HCT116 (cell line): ENCODE results near the gene LAMA1. TPM values are rescaled to one million over a fixed set of nuclear protein-coding genes. Genes with fewer than 3 reads are reported as not detected.

Experiments
- ATAC-seq: fragments of 200-7000 bp; cut with Tn5 transposase; 2 replicates; pipeline ENCODE4 v1.9.1; 2020; ENCODE audit warnings: mild to moderate bottlenecking, moderate library complexity
- BruUV-seq: library from RNA; stranded (reverse); fragments of 400-500 nt; replicated peaks from 2 replicates; lab custom pipeline; 2021; lab: Mats Ljungman, UMichigan
- CTCF ChIA-PET: fragments of 300-600 bp; sonication (Branson Sonifier 250); formaldehyde crosslinking; loops from one replicate; lab custom pipeline; 2021; ENCODE audit warnings: antibody characterized with exemption; lab: Charles Lee
- POLR2A ChIA-PET: fragments of 300-600, 350-600 bp; sonication (Branson Sonifier 250); formaldehyde crosslinking; loops from one replicate; lab custom pipeline; 2021; ENCODE audit warnings: antibody characterized with exemption; lab: Charles Lee
- RAD21 ChIA-PET, 2 experiments: fragments of 300-600 bp; sonication (Branson Sonifier 250); formaldehyde crosslinking; loops; one replicate each; lab custom pipeline; 2023; ENCODE audit warnings: low total read pairs in 2 of 2; ENCODE audit not compliant: uncharacterized antibody in 2 of 2, unreplicated experiment in 2 of 2, low non-redundant PET in 1 of 2; lab: Charles Lee
- DNase-seq: peaks from one replicate; pipeline ENCODE4 v3.0.0-alpha.2; 2010; ENCODE audit warnings: low read depth, low spot score
- H2AFZ ChIP-seq: fragments of 200-600 bp; shearing (Covaris generic), sonication (generic); 2 replicates; pipeline ENCODE4 v1.6.1; 2017; ENCODE audit warnings: low read depth, mixed run types, mixed read lengths, antibody characterized with exemption, low read length; ENCODE audit not compliant: poor library complexity, severe bottlenecking
- H3K27ac ChIP-seq: 2 replicates; pipeline ENCODE4 v1.5.1; 2012; ENCODE audit warnings: low read depth, low read length
- H3K27me3 ChIP-seq: fragments of 200-600 bp; sonication (generic); 2 replicates; pipeline ENCODE4 v1.6.1; 2016; ENCODE audit warnings: mixed run types, low read length, mixed read lengths; ENCODE audit not compliant: insufficient read depth
- H3K36me3 ChIP-seq, 2 experiments: fragments of 200-500 bp in 1 of 2; fragments of 200-600 bp in 1 of 2; sonication (Bioruptor generic) in 1 of 2; sonication (generic) in 1 of 2; 2 replicates each; pipeline versions ENCODE4 v1.5.1 to v1.6.1; 2014 to 2016; ENCODE audit warnings: low read length in 2 of 2, inconsistent platforms in 1 of 2, mixed read lengths in 1 of 2, mixed run types in 1 of 2; ENCODE audit not compliant: insufficient read depth in 2 of 2, control insufficient read depth in 1 of 2
- H3K4me1 ChIP-seq, 2 experiments: fragments of 200-600 bp in 1 of 2; sonication (generic) in 1 of 2; 2 replicates each; pipeline versions ENCODE4 v1.5.1 to v1.6.1; 2012 to 2017; ENCODE audit warnings: low read length in 2 of 2, inconsistent platforms in 1 of 2, mild to moderate bottlenecking in 1 of 2, mixed read lengths in 1 of 2, mixed run types in 1 of 2, moderate library complexity in 1 of 2; ENCODE audit not compliant: insufficient read depth in 2 of 2, control insufficient read depth in 1 of 2
- H3K4me2 ChIP-seq: fragments of 200-600 bp; sonication (generic); 2 replicates; pipeline ENCODE4 v1.6.1; 2017; ENCODE audit warnings: mixed run types, low read length, mixed read lengths
- H3K4me3 ChIP-seq, 2 experiments: fragments of 200-600 bp in 1 of 2; sonication (generic) in 1 of 2; replicated peaks in 1 of 2; 2 replicates each; pipeline ENCODE4 v1.5.1; 2011 to 2016; ENCODE audit warnings: low read length in 2 of 2, control low read depth in 1 of 2, low read depth in 1 of 2, mild to moderate bottlenecking in 1 of 2, mixed read lengths in 1 of 2, mixed run types in 1 of 2
- H3K79me2 ChIP-seq: fragments of 200-600 bp; sonication (generic); 2 replicates; pipeline ENCODE4 v1.6.1; 2017; ENCODE audit warnings: mild to moderate bottlenecking, mixed run types, low read length, moderate library complexity, mixed read lengths; ENCODE audit not compliant: insufficient read depth
- H3K9ac ChIP-seq: fragments of 200-600 bp; sonication (generic); 2 replicates; pipeline ENCODE4 v1.6.1; 2016; ENCODE audit warnings: low read length, mixed read lengths
- H3K9me2 ChIP-seq: fragments of 200-600 bp; sonication (generic), shearing (Covaris generic); 2 replicates; pipeline ENCODE4 v1.6.1; 2017; ENCODE audit warnings: mixed run types, mild to moderate bottlenecking, moderate library complexity; ENCODE audit not compliant: insufficient read depth
- H3K9me3 ChIP-seq, 2 experiments: fragments of 200-500 bp in 1 of 2; fragments of 200-600 bp in 1 of 2; sonication (Bioruptor generic) in 1 of 2; sonication (generic) in 1 of 2; 2 replicates each; pipeline ENCODE4 v1.6.1; 2014 to 2017; ENCODE audit warnings: low read length in 2 of 2, mixed read lengths in 2 of 2, inconsistent platforms in 1 of 2, low read depth in 1 of 2, mild to moderate bottlenecking in 1 of 2, mixed run types in 1 of 2, moderate library complexity in 1 of 2; ENCODE audit not compliant: control insufficient read depth in 1 of 2, insufficient read depth in 1 of 2
- H4K20me1 ChIP-seq: fragments of 200-600 bp; sonication (generic), shearing (Covaris generic); 2 replicates; pipeline ENCODE4 v1.6.1; 2017; ENCODE audit warnings: mixed run types, mild to moderate bottlenecking, moderate library complexity; ENCODE audit not compliant: insufficient read depth
- ATF3 ChIP-seq: IDR thresholded peaks from 2 replicates; pipeline ENCODE4 v1.6.1; 2012
- CTCF ChIP-seq, 3 experiments: fragments of 200-600 bp in 1 of 3; sonication (generic) in 1 of 3; IDR thresholded peaks in 2 of 3; conservative IDR thresholded peaks in 1 of 3; 2 replicates each; pipeline ENCODE4 v1.5.1; 2012 to 2017; ENCODE audit warnings: low read depth in 2 of 3, low read length in 2 of 3, antibody characterized with exemption in 1 of 3, borderline replicate concordance in 1 of 3, control low read depth in 1 of 3, mild to moderate bottlenecking in 1 of 3, mixed read lengths in 1 of 3, mixed run types in 1 of 3, moderate library complexity in 1 of 3; ENCODE audit not compliant: insufficient read depth in 1 of 3
- ELF1 ChIP-seq: IDR thresholded peaks from 2 replicates; pipeline ENCODE4 v1.6.1; 2012; ENCODE audit warnings: low read depth, borderline replicate concordance
- EZH2 ChIP-seq: fragments of 200-600 bp; sonication (generic); IDR thresholded peaks from 2 replicates; pipeline ENCODE4 v1.6.1; 2017; ENCODE audit warnings: antibody characterized with exemption, mixed run types
- JUND ChIP-seq: IDR thresholded peaks from 2 replicates; pipeline ENCODE4 v1.6.1; 2012
- POLR2AphosphoS5 ChIP-seq: IDR thresholded peaks from 2 replicates; pipeline ENCODE4 v1.6.1; 2011; ENCODE audit warnings: mild to moderate bottlenecking, low read depth, low read length, moderate library complexity
- RAD21 ChIP-seq: IDR thresholded peaks from 2 replicates; pipeline ENCODE4 v1.6.1; 2012; ENCODE audit warnings: low read depth, mild to moderate bottlenecking
- SP1 ChIP-seq: IDR thresholded peaks from 2 replicates; pipeline ENCODE4 v1.6.1; 2012; ENCODE audit warnings: low read depth
- SRF ChIP-seq: IDR thresholded peaks from 2 replicates; pipeline ENCODE4 v1.6.1; 2012; ENCODE audit warnings: low read depth
- ZBTB33 ChIP-seq: IDR thresholded peaks from 2 replicates; pipeline ENCODE4 v1.6.1; 2011; ENCODE audit warnings: mild to moderate bottlenecking, low read length, moderate library complexity; ENCODE audit not compliant: insufficient replicate concordance; ENCODE audit errors: extremely low read depth
- ZFX ChIP-seq: fragments of 450-650 bp; IDR thresholded peaks from 2 replicates; pipeline ENCODE4 v1.6.1; 2017
- ZNF274 ChIP-seq: fragments of 200-500 bp; sonication (Bioruptor generic); IDR thresholded peaks from 2 replicates; pipeline ENCODE4 v1.6.1; 2014; ENCODE audit warnings: mild to moderate bottlenecking, low read depth, low read length, inconsistent platforms
- intact Hi-C: fragments of 100-400 bp; cut with micrococcal nuclease; formaldehyde crosslinking; loops from 2 replicates; pipeline ENCODE4 v1.10.0; 2022
- total RNA-seq: library from RNA; stranded (reverse); gene quantifications from one replicate; pipeline ENCODE4 v1.2.1, GENCODE V29; 2021; ENCODE audit not compliant: unreplicated experiment

LAMA1 gene
- total RNA-seq, 1 experiment from 2014 or later: 0.05 TPM

GRCh38 chr18:7037470-7037869 is 80.1 kb downstream of the LAMA1 start:
- DNase-seq (no peak), ATAC-seq (no peak)
- H3K27ac ChIP-seq: no peak overlapping the region
- no peak for TF ChIP-seq ZNF274
- TF ChIP-seq SRF: no peak
- no peak for TF ChIP-seq SP1
- no peak for TF ChIP-seq EZH2
- no peak for TF ChIP-seq ZBTB33
- no peak for TF ChIP-seq ZFX
- no peak for TF ChIP-seq POLR2AphosphoS5
- TF ChIP-seq ELF1: no peak
- TF ChIP-seq RAD21: no peak
- TF ChIP-seq CTCF (IDR thresholded peaks at IDR 0.05 in 2 of 3, conservative IDR thresholded peaks at IDR 0.05 in 1 of 3; ENCODE audit: borderline replicate concordance in 1 of 3, insufficient read depth in 1 of 3, low read depth in 2 of 3, low read length in 2 of 3): no peak
- no peak for TF ChIP-seq ATF3
- TF ChIP-seq JUND: no peak
- CTCF ChIA-PET: no interaction called here
- H3K4me3 ChIP-seq: no peak overlapping the region
- intact Hi-C loops: no loop called here
- H3K9me2 ChIP-seq: no peaks in the 10 kb centered on the region
- H3K27me3 ChIP-seq: no peaks in the 10 kb centered on the region
- BruUV-seq: no TSS peak
- no peaks in the 10 kb centered on the region for H4K20me1 ChIP-seq
- H3K36me3 ChIP-seq: no peaks in the 10 kb centered on the region
- no peaks in the 10 kb centered on the region for H3K79me2 ChIP-seq
- H3K9ac ChIP-seq: no peak overlapping the region
- H3K4me1 ChIP-seq: no peaks in the 10 kb centered on the region
- RAD21 ChIA-PET: no interaction called here
- no peak overlapping the region for H3K4me2 ChIP-seq
- H2AFZ ChIP-seq: no peak overlapping the region
- POLR2A ChIA-PET: no interaction called here
- H3K9me3 ChIP-seq: peaks cover 0 to 25% of the 10 kb centered on the region in 2 experiments; a peak in 1 of 4 replicates
